Ramos (cell line): ENCODE results near the gene ZNF829.

ENCODE experiments used
- in situ Hi-C: fragments of 300-500 bp; cut with MboI; formaldehyde crosslinking; loops from one replicate; pipeline ENCODE4 v1.14.3; 2022; ENCODE audit warnings: low sequenced_read_pairs; ENCODE audit not compliant: unreplicated experiment

The ZNF829 gene

DNA sequence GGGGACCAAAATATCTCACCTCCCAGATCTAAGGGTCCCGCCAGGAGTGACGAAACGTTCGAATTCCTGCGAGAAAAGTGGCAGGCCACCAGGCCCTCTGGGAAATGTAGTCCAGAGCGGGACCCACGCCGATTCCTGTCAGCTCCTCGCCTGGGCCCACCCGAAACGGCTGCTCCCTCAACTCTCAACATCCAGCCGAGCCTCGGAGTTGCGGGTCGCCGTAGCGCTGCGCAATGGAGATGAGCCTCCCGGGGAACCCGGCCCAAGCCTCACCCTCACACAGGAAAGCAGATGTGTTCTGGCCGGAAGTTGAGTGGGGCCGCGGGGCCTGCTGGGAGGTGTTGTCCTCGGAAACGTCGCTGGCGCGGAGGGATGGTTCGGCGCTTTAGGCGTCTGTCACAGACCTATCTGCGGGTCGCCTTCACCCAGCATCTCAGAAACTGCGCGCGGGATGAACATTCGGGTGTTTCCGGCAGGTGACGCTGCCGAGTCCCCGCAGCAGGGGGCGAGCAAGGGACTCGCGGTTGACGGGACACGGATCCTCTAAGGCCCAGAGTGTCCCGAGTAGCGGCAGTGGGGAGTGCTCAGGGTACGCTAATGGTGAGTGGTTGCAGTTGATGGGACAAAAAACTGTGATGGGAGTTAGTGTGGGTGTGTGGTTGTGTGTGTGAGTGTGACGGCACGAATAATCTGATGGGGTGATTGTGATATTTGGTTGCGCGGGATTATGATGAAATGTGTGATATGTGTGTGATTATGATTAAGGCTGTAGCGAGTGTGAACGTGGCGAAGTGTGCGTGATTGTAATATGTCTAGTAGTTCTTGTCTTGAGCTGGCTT is at the start of gene ZNF829, which contains the start of gene ZNF568:
ZNF829 (minus strand) TSS at position 300 of the 839 bp plus-strand sequence. CDS start 1,124 bp downstream, outside the sequence.
ZNF568 (plus strand) TSS at position 341 of the 839 bp plus-strand sequence. CDS start 6,439 bp downstream, outside the sequence.
- in situ Hi-C loops, result no loop called here

DNA sequence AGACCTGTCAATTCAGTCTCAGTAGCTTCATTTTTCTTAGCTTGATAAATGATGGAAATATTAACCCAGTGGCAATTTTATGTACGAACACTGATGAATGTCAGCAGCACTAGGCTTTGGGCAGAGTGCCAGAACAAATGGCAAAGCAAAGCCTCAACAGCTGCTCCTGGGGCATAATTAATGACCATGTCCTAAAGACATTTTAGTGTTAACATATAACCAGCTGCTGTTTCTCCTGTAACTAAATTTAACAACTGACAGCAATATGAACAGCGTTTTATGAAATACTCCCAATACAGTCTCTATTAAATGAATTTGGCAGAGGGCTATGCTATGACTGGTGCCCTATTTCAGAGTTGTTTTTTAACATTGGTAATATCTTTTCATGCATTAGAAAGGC is 47.2 kb upstream of the ZNF829 start:
- in situ Hi-C loops, result no loop called here

DNA sequence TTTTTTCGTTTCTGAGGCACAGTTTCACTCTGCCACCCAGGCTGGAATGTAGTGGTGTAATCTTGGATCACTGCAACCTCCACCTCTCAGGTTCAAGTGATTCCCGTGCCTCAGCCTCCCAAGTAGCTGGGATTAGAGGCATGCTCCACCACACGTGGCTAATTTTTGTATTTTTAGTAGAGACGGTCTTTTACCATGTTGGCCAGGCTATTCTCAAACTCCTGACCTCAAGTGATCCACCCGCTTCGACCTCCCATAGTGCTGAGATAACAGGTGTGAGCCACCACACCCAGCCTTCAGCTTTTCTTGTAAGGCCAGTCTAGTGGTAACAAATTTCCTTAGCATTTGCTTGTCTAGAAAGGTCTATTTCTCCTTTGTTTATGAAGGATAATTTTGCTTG is 46.3 kb upstream of the ZNF829 start:
- in situ Hi-C loops, result no loop called here

DNA sequence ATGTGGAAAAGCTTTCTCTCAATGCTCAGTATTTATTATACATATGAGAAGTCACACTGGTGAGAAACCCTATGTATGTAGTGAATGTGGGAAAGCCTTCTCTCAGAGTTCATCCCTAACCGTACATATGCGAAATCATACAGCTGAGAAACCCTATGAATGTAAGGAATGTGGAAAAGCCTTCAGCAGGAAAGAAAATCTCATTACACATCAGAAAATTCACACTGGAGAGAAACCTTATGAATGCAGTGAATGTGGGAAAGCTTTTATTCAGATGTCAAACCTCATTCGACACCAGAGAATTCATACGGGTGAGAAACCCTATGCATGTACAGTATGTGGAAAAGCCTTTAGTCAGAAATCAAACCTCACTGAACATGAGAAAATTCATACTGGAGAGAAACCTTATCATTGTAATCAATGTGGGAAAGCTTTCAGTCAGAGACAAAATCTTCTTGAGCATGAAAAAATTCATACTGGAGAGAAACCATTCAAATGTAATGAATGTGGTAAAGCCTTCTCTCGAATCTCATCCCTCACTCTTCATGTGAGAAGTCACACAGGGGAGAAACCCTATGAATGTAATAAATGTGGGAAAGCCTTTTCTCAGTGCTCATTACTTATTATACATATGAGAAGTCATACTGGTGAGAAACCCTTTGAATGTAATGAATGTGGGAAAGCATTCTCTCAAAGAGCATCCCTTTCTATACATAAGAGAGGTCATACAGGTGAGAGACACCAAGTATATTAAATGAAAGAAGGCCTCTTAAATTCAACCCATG is 34.4 kb upstream of the ZNF829 start:
- in situ Hi-C loops, result no loop called here

DNA sequence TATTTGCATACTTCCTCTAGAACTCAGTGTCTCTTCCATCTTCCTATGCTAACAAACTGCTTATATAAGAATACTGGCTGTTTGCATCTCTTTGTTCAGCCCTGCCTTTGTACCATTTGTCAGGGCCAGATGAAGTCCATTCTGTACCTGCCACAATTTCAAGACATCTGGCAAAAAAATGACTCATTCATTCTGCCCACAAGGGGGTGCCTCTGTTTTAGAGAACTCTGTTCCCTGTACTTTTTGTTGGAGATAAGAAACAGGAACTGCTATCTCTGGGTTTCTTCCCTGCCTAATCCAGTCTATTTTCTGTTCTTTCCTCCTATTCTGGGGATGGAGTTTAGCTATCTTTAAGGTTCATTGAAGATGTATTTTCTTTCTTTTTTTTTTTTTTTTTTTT is 23.1 kb upstream of the ZNF829 start:
- in situ Hi-C loops, result no loop called here

DNA sequence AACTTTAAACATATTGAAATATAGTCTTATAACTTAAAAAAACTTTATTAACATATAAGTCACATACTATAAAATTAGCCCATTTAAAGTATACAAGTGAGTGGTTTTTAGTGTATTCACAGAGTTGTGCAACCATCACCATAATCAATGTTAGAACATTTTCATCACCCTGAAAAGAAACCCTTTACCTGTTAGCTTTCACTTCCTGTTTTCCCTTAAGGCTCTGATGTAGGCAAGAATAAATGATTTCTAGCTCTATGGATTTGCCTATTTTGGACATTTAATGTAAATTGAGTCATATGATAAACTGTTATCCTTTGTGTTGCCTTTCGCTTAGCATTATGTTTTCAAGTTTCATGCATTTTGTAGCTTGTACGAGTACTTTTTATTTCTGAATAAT is 15.6 kb upstream of the ZNF829 start:
- in situ Hi-C loops, result no loop called here

DNA sequence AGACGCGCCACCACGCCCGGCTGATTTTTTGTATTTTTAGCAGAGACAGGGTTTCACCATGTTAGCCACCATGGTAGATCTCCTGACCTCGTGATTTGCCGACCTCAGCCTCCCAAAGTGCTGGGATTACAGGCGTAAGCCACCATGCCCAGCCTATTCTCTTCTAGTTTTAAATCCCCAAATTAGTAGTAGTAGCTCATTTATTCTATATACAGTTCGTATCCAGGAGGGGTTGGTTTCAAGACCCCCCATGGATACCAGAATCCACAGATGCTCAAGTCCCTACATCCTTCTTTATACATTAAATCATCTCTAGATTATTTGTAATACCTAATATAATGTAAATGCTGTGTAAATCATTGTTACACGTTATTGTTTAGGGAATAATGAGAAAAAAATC is 2.0 kb upstream of the ZNF829 start:
- in situ Hi-C loops, result no loop called here

DNA sequence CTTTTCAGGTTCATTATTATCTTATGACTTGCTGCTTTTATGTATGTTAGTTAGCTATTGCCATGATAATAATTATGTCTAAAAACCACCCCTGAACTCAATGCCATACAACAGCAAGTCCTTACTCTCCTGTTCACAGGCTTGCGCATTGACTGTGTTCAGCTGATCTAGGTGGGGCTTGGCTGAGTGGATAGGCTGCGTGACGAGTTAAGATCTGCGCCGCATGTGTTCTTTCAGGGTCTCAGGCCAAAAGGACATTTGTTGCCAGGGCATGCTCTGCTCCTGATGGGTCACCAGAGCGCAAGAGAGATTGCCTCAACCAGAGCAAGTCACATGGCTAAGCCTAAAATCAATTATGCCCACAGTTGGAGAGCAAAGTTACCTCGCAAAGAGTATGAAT is 900 bp upstream of the ZNF829 start:
- in situ Hi-C loops, result no loop called here

DNA sequence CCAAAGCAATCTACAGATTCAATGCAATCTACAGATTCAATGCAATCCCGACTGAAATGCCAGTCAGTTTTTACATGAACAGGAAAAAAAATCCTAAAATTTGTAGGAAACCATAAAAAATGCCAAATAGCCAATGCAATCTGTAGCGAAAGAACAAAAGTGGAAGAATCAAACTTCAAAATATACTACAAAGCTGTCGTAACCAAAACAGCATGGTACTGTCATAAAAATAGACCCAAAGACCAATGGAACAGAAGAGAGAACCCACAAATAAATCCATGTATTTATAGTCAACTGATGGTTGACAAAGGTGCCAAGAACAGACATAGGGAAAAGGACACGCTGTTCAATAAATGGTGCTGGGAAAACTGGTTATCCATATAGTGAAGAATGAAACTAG is 17.7 kb downstream of the ZNF829 start:
- in situ Hi-C loops, result no loop called here

DNA sequence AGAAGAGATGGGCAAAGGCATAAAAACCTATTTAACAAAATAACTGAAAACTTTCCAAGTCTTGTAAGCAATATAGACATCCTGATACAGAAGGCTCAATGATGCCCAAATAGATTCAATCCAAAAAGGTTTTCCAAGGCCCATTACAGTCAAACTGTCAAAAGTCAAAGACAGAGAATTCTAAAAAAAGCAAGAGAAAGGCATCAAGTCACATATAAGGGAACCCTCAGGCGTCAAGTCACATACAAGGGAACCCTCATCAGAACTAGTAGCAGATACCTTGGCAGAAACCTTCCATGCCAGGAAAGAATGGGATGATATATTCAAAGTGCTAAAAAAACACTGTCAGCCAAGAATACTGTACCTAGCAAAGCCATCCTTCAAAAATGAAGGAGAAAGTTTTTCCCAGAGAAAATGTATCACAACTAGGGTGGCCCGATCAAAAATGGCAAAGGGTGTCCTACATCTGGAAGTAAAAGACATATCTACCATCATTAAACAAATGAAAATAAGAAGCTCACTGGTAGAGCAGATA is 21.2 kb downstream of the ZNF829 start:
- in situ Hi-C loops, result no loop called here

DNA sequence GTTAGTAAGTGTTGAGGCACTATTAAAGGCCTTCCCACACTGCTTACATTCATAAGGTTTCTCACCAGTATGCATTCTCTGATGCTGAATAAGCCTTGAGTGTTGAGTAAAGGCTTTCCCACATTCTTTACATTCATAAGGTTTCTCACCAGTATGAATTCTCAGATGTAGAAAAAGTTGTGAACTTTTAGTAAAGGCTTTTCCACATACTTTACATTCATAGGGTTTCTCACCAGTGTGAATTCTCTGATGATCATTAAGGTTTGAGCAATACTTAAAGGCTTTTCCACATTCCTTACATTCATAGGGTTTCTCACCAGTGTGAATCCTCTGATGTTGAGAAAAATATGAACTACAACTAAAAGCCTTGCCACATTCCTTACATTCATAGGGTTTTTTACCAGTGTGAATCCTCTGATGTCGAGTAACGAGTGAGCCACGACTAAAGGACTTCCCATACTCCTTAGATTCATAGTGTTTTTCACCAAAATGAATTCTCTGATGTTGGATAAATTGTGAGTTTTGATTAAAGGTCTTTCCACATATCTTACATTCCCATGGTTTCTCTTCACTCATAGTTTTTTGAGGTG is 24.2 kb downstream of the ZNF829 start:
- in situ Hi-C loops, result no loop called here

DNA sequence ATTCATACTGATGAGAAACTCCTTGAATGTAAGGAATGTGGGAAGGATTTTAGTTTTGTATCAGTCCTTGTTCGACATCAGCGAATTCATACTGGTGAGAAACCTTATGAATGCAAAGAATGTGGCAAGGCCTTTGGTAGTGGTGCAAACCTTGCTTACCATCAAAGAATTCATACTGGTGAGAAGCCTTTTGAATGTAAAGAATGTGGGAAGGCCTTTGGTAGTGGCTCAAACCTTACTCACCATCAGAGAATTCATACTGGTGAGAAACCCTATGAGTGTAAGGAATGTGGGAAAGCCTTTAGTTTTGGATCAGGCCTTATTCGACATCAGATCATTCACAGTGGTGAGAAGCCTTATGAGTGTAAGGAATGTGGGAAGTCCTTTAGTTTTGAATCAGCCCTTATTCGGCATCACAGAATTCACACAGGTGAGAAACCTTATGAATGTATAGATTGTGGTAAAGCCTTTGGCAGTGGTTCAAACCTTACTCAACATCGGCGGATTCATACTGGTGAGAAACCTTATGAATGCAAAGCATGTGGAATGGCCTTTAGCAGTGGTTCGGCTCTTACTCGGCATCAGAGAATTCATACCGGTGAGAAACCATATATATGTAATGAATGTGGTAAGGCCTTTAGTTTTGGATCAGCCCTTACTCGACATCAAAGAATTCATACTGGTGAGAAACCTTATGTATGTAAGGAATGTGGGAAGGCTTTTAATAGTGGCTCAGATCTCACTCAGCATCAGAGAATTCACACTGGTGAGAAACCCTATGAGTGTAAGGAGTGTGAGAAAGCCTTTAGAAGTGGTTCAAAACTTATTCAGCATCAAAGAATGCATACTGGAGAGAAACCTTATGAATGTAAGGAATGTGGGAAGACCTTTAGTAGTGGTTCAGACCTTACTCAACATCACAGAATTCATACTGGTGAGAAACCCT is 38.8 kb downstream of the ZNF829 start:
- in situ Hi-C loops, result no loop called here

DNA sequence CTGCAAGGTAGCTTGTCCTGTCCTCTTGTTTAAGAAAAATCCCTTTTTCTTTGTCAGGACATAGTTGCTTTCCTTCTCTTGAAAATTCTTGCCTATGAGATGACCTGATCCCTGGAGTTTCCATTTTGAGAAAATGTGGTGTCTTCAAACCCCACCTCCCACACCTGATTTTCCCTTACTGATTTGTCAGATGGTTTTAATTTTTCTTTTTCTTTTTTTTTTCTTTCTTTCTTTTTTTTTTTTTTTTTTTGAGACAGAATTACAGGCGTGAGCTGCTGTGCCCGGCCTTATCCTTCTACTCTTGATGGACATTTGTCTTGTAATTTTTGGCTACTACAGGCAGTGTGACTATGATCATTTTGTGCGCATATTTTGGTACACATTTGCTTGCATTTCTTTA is 64.2 kb downstream of the ZNF829 start:
- in situ Hi-C loops, result no loop called here

DNA sequence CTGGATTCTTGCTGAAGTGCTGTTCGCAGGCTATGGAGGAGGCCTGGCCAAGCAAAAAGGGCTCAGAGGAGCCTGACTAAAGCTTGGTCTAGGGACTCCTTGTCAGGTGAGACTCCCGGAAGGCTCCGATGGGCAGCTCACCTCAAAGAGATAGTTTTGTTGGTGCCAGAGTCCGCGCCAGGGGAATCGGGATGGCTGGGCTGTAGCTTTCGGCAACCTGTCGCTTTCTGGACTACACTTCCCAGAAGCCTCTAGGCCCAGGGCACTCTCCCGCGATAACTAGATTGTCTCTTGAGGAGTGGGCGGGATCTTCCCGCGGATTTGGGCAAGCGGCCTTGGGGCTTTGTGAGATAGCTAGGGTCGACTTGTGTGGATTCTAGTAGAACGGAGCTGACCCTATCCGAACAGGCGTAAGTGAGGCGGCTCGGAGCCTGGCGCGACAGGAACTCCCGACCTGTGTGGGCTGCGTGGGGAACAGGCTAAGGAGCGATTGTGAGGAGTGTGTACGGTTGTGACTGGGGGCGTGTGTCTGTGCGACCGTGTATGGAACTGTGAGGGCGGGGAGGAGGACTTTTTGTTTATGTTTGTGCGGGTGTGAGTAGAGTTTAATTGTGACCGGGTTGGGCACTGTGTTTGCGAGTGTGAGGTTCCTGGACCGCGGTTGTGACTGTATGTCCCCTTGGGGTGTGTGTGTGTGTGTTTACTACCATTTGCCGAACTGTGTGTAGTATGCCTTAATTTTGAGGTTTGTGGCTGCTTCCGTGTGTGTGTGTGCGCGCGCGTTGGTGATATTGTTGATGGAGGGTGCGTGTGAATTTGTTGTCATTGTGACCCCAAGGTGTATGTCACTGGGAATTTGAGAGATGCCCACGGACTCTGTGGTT is 65.3 kb downstream of the ZNF829 start, which contains the start of gene ZNF345:
ZNF345 (plus strand) TSS at position 318 of the 884 bp plus-strand sequence. CDS start 25,955 bp downstream, outside the sequence.
- in situ Hi-C loops, result no loop called here

DNA sequence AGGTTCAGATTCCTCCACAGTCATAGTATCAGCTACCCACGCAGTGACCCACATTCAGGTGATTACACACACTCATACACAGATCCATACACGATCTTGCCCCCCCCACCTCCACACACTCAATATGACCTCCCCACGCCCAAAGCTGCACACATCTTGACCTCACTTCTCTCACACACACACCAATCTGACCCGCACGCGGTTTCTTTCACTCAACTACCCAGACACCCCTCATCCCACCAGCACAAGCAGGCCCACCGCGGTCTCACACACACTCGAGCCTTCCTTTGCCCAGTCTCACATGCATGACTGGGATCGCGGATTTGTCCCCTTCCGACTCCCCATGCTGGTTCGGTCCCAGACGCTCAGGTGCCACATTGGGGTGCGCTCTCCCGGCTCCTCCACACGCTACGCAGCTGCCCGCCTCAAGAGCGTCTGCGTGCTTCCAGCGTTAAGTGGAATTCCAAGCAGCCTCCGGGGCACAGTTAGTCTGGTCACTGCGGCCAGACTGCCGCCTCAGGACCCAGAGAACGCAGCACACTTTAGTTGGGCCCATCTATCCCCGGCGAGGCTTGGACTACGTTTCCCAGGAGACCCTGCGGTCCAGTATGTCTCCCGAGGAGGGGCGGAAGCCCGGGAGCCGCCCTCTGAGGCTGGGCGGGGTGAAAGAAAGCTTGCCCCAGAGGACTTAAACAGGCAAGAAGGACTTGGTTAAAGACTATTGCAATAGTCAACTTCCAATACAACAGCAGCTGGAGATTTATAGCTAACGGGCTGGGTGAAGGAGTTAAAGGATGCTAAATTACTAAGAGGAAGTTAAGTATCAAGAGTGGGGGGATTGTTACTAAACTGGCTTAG is 66.2 kb downstream of the ZNF829 start:
- in situ Hi-C loops, result no loop called here

DNA sequence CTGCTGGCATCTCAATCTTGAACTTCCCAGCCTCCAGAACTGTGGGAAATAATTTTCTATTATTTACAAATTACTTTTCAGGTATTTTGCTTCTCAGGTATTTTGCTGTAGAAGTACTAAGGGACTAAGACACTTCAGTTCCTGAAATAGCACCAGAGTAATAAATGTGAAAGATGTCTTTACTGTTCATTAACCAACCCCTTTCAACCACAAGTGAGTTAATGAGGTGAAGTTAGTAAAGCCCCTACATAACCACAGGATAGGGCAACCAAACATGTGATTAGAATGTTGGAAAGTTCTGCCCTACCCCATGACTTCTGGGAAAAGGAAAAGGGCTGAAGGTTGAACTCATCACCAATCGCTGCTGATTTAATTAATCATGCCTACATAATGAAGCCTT is 68.1 kb downstream of the ZNF829 start:
- in situ Hi-C loops, result no loop called here

DNA sequence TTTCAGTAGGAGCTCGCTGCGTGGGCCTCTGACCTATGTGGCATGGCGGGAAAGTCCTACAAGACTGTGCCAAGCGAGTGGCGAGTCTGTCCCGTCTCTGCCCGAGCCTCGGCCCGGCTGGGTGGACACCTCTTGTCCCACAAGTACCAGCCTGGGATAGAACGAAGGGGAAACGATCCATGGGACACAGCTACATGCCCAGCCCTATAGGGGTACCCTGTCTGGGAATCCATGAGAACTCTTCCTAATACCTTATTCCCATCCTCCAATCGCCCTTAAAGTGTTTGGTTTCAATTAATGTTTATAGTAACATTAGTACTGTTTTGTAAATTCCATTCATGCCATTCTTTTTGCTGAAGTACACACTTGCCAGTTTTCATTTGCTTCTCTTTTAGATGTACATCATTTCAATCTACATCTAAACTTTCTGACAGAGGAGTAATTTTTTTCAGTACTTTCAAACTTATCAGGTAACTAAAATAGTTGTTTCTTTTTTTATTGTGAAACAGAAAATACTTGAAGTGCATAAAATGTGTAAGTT is 77.2 kb downstream of the ZNF829 start:
- in situ Hi-C loops, result no loop called here
